Amniotic stem cell (primary cell): Measurements from ENCODE around the gene KRT6A.

Source experiments
- DNase-seq: peaks from one replicate; lab custom pipeline; 2025; lab: John Stamatoyannopoulos, UW

The KRT6A gene

GRCh38 chr12:52524898-52525591 is 32.0 kb upstream of the KRT6A start:
- no peak for DNase-seq

GRCh38 chr12:52524241-52524897 is 31.3 kb upstream of the KRT6A start:
- no peak for DNase-seq

DNA sequence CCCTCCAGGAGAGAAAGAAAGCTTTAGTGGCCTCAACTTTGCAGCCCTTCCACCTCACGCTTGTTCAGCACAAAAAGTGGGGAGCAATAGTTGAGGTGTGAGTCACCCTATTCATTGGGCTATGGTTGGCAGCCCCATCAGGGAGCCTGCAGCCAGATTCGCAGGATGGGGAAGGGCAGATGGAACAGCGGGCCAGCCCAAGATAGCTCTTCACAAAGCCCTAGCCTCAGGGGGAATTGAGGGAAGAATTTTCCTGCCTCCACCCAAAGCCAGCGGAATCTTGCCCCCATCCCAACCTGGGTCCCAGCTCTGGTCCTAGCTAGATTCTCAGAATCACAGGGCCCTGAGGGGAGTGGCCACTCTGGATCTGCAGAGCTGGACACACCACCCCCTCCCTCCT is 30.8 kb upstream of the KRT6A start:
- DNase-seq = no peak

DNA sequence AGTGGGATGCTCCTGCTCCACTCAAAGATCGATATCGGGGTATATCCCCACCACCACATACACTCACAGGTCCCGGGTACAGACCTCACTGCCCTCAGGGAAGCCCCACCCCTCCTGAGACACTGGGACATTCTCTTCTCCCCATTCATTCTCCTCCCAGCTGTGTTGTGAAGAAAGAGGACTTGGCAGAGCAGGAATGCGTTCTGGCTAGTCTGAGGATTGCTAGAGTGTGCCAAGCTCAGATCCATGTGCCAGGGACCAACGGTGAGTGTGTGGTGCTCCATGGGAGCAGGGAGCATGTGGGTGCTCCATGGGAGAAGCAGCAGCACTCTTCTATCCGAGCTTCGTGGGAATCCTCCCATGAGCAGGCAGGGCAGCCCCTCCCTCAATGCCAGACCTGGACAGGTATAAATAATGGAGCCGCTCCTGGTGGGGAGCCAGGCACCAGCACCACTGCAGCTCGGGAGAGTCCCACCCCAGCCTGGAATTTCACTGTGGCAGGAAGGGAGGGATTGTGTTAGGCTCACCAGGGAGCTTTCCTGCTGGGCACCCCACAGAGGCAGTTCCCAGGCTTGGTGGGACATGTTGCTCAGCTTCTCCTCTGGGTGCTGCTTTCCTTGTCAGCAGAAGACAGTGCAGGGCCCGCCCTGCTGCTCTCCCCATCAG is 29.4 kb upstream of the KRT6A start:
- no peak for DNase-seq

DNA sequence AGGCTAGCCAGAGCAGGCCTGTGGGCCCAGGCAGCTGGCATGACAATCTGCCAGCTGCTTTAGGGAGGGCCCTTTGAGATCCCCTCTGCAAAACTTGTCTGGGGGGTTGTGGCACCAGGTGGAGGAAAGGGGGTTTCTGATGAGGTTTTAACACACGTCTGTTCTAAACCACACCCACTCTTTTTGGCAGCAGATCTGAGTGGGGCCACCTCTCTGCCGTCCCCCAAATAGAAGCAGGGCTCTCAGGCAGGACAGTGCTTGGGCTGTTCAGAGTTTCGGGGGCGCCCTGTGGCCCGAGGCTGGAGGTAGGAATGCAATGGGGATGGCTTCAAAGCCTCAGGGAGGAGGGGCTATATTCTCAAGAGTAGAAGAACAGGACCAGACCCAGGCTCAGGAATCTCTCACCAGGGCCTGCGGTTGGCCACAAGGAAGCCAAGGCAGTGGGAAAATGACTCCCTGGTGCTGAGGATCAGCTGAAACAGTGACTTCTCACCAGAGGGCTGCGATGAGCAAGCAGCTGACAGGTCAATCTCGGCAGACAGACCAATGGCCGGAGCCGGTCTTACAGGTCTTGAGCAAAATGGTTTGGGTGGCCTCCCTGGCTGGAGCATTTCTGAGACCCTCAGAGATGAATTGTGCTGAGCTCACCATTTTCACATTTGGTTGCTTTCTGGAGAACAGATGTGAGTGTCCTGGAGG is 28.7 kb upstream of the KRT6A start:
- DNase-seq = no peak

- DNase-seq = no peak
Observed at GRCh38 chr12:52521175-52521567, 28.1 kb upstream of the KRT6A start.

DNA sequence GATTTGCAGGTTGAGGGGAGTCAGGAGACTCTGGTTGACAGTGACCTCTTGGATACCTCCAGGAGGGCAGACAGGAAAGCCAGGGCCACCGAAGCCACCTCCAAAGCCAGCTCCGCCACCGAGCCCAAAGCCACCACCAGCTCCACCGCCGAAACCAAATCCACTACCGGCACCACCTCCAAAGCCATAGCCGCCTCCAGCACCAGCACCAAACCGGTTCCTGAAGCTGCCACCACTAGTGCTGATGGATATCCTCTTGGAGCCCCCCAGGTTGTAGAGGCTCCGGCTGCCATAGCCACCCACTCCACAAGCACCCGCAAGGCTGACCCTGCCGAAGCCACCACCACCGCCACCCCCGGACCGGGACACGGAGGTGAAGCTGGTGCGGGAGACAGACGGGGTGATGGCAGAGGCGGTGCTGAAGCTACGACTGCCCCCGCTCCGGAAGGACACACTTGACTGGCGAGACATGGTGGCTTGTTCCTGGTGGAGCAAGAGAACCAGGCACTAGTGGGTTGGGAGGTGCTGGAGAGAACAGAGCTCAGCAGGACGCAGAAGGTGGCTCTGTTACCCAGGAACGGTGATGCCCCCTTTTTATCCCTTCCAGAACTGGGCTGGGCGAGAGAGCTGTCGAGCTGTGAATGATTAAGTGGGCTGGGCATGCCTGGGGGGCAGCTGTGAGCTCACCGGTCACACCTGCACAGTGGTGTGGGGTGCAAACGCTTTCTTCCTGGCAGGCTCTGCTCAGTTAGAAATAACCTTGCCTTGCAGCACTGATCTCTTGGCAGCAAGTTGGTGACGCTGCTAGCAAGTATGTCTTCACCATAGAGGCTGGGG is 27.0 kb upstream of the KRT6A start, which contains the start of gene KRT5:
KRT5 (minus strand) TSS at position 569 of the 837 bp plus-strand sequence; CDS start at position 471, 98 bp downstream.
- DNase-seq = no peak

DNA sequence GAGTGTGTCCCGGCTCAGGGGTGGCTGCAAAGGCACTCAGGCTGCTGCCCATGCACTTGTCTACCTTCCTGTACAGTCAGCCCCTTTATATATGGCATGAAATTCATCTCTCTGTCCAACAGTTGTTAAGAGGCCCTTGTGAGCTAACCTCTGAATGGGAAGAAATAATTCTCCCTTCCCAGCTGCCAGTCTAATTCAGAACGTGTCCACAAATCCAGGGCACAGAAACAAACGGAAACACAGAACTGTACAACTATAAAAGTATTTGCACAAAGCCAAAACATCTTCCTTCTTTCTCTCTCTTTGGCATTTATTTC is 26.3 kb upstream of the KRT6A start:
- DNase-seq = no peak

GRCh38 chr12:52518574-52519386 is 25.7 kb upstream of the KRT6A start:
- no peak for DNase-seq

DNA sequence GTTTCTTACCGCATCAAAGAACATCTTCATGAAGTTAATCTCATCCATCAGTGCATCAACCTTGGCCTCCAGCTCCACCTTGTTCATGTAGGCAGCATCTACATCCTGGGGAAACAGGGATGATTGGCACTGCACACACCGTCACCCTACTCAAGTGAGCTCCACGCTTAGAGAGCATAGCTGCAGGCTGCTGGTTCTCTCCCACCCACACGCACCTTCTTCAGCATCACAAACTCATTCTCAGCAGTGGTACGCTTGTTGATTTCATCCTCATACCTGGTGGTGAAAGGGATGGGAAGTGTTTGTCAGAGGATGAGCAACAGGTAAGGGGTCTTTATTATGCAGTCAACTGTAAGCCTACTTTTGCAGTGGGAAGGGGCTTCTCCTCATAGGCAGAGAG is 24.8 kb upstream of the KRT6A start:
- DNase-seq = no peak

DNA sequence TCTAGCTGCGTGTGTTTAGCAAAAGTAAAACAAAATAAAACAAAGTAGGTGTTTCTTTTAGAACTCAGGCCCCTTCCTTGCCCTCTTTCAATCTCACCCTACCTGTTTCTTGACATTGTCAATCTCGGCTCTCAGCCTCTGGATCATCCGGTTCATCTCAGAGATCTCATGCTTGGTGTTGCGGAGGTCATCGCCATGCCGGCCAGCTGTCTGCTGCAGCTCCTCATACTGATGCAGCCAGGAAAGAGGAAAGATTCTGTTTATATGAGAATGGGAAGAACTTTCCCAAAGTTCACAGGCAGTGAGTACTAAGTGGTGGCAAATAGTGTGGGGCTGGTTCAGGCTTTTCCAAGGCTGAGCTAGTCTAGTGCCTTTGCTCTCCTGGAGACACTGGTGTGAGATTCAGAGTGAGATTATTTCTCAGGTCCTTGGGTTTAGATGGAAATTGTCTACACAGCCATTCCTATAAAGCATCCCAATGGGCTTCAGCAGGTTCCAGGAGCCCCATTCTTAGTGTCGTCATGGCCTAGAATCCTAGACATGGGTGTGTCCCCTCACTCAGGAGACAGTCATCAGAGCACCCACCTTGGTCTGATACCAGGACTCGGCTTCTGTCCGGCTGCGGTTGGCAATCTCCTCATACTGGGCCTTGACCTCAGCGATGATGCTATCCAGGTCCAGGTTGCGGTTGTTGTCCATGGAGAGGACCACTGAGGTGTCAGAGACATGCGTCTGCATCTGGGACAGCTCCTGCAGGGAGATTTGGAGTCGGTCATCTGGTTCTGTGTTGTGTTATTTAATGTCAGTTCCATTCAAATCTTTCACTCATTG is 24.2 kb upstream of the KRT6A start:
- DNase-seq = no peak

DNA sequence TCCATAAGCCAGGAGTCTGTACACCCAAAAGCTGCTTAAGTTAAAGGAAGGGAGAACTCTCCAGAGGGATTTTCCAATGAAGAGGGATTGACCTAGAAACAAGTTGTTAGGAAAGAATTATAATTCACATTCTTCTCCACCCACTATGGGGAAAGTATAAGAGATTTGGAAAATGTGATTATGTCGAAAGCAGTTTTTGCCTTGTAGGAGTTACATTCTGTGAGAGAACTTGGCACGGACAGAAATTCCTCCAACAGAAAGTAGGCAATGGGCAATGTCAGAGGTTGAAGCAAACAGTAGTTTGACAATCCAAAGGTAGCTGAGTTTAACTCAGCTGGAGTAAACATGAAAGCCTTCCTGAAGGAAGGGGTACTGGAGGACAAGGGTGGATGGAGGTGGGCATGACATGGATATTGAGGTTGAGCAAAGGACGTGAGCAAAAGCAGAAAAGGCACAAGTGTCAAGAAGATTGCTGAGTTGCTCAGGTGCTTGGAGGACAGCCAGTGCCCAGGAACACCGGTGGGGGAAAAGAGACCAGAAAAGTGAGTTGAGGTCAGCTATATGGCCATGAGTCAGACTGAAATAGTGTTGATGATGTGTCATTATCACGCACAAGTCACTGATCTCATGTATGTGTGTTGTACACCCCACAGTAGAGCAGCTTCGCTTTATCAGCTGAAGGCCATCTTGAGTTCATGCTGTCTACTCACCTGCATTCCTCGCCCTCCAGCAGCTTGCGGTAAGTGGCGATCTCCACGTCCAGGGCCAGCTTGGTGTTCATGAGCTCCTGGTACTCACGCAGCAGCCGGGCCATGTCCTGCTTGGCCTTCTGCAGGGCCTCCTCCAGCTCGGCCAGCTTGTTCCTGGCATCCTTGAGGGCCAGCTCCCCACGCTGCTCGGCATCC is 23.1 kb upstream of the KRT6A start:
- DNase-seq = no peak

DNA sequence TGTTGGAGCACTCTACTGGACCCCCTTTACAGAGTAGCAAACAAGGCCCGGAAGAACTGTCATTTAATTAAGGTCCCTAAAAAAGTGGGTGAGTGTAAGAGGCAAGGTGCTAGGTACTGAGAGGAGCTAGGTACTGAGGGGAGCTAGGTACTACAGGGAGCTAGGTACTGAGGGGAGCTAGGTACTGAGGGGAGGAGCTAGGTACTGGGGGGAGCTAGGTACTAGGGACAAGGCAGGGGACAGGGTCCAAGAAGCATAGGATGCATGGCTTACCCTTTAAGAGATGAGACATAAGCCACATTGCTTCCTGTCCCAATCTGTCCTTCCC is 22.2 kb upstream of the KRT6A start:
- no peak for DNase-seq

DNA sequence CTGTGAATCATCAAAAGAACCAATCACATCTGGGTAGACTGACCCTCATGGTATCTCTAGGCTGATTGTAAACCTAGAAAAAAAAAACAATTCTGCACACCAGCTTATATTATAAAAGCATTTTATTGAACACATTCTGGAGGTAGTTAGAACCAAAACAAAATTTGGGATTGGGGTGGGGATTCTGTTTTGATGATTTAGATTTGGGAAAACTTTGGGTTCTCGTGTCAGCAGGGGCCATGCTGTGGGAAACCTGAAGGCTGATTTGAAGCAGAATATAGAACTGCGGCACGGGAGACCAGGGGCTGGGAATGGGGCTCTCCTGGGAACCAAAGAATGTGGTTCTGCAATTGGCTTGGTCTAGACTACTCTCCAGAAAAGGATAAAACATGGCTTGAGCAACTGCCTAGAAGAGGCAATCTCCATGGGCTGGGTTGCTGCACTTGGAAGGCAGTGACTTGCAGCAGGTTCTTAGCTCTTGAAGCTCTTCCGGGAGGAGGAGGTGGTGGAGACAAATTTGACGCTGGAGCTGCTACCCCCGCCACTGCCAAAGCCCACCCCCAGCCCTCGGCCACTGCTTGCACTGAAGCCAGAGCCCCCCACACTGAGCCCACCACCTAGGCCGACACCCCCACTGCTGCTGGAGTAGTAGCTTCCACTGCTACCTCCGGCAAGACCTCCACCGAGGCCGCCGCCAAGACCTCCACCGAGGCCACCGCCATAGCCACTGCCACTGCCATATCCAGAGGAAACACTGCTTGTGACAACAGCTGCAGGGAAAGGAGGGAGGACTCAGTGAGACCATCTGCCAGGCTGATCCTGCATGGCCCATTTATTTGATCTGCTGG is 21.6 kb upstream of the KRT6A start:
- no peak for DNase-seq

- no peak for DNase-seq
Observed at GRCh38 chr12:52513736-52514135, 20.7 kb upstream of the KRT6A start.

DNA sequence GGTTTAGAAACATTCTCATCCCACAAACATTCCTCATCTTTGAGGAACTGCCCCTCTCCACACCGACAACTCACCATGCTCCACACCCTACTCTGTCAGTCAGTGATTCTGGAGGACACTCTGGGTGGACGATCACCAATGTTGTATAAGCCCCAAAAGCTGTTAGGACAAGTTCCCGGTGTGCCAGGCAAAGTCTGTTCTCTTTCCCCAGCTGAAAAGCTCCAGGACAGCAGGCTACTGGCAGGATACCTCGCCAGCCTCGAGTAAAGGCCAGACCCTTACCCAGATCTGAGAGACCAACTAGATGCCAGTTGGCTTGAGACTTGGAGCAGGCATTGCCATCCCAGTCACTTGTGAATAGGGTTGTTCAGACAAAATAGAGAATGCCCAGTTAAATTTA is 15.2 kb upstream of the KRT6A start:
- DNase-seq = no peak

DNA sequence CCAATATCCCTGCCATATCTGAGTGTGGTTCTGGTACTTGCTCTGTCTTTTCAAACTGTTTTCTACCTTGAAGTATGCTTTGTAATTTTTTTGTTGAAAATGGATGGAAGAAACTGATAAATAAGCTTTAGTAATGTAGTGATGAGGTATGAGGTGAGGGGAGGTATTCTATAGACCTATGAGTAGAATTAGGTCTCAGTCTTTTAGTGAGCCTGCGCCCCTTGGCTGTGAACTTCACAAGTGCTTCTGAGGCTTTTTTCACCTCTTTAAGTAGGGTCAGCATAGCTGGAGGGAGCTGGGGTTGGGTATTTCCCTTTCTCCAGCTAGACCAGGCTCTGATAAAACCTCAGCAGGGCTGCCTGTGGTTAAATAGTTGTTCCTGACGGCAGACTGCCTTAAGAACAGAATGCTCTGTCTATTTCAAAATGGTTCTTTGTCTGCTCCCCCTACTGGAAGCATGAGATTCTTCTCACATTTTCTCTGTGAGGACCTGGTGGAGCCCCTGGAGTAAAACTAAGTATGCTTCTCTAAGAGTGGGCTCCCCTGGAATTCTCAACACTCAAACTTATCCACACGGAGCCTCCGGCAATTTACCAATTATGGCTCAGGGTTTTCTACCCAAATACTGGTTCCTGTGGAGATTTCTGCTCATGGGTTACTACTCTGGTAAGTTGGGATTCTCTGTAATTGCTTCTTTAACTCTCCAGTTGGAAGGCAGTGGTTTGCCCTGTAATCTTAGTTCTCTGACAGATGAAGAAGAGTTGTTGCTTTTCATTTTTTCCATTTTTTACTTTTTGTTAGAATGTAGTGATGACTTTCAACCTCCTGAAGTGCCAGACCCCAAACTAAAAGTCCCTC is 14.0 kb upstream of the KRT6A start:
- no peak for DNase-seq
